Activated T-cell treated with anti-CD3 and anti-CD28 coated beads, Interleukin-2, amount 50 U/mL, for 1 hour (primary cell): ENCODE data around the gene HSPG2.

Experiments used
- DNase-seq: peaks from one replicate; pipeline ENCODE4 v3.0.0-alpha.2; 2020

HSPG2 gene

GRCh38 chr1:21878009-21878773 is 58.9 kb downstream of the HSPG2 start:
- DNase-seq = no peak

- no peak for DNase-seq
Observed at GRCh38 chr1:21876267-21876666, 60.8 kb downstream of the HSPG2 start.

GRCh38 chr1:21875621-21876063 is 61.5 kb downstream of the HSPG2 start:
- no peak for DNase-seq

GRCh38 chr1:21874778-21875547 is 62.1 kb downstream of the HSPG2 start:
- DNase-seq = no peak

- DNase-seq = no peak
Observed at GRCh38 chr1:21874328-21874727, 62.8 kb downstream of the HSPG2 start.

GRCh38 chr1:21873761-21874160 is 63.3 kb downstream of the HSPG2 start:
- DNase-seq = no peak

- DNase-seq = no peak
Observed at GRCh38 chr1:21873174-21873573, 63.9 kb downstream of the HSPG2 start.

GRCh38 chr1:21872445-21873079 is 64.5 kb downstream of the HSPG2 start:
- no peak for DNase-seq

- no peak for DNase-seq
Observed at GRCh38 chr1:21871943-21872342, 65.2 kb downstream of the HSPG2 start.

GRCh38 chr1:21870611-21871010 is 66.5 kb downstream of the HSPG2 start:
- DNase-seq = no peak

GRCh38 chr1:21869620-21870121 is 67.4 kb downstream of the HSPG2 start:
- DNase-seq = no peak

GRCh38 chr1:21868941-21869454 is 68.1 kb downstream of the HSPG2 start:
- no peak for DNase-seq

- no peak for DNase-seq
Observed at GRCh38 chr1:21868482-21868881, 68.6 kb downstream of the HSPG2 start.

- DNase-seq = no peak
Observed at GRCh38 chr1:21867451-21867996, 69.6 kb downstream of the HSPG2 start.

GRCh38 chr1:21866707-21867043 is 70.4 kb downstream of the HSPG2 start:
- DNase-seq = no peak

GRCh38 chr1:21865943-21866706 is 71.0 kb downstream of the HSPG2 start:
- no peak for DNase-seq

- DNase-seq = no peak
Observed at GRCh38 chr1:21865609-21865942, 71.5 kb downstream of the HSPG2 start.

GRCh38 chr1:21864730-21865129 is 72.4 kb downstream of the HSPG2 start:
- no peak for DNase-seq

- no peak for DNase-seq
Observed at GRCh38 chr1:21863981-21864380, 73.1 kb downstream of the HSPG2 start.

GRCh38 chr1:21861602-21862429 is 75.3 kb downstream of the HSPG2 start:
- no peak for DNase-seq

- no peak for DNase-seq
Observed at GRCh38 chr1:21860971-21861370, 76.1 kb downstream of the HSPG2 start.
